ENCODE measurements around the gene TRIM51G. TPM values are rescaled to one million over a fixed set of nuclear protein-coding genes. Genes with fewer than 3 reads are reported as not detected.

The TRIM51G gene
- not detected in 2 replicates for total RNA-seq

GRCh38 chr11:48983785-48984184 is at the start of gene TRIM51G:
TSS of gene TRIM51G (minus strand) at chr11:48983885. CDS start at chr11:48981695, 2,190 bp downstream.

GRCh38 chr11:49028523-49028922 is 44.8 kb upstream of the TRIM51G start, which contains the start of gene TRIM49B:
TSS of gene TRIM49B (plus strand) at chr11:49028823. CDS start at chr11:49031600, 2,777 bp downstream.

Other genes with a start within 250 kb of the TRIM51G start
- not detected in 2 replicates for gene TRIM49B, start 44.9 kb upstream of the TRIM51G start, total RNA-seq
- not detected in 2 replicates for gene TRIM64C, start 75.2 kb upstream of the TRIM51G start, total RNA-seq
- gene FOLH1, start 224.7 kb upstream of the TRIM51G start, total RNA-seq, result 0.65 TPM in 1 of 2 replicates, not detected in the other